ENCODE measurements around the gene SDK1.

DNA sequence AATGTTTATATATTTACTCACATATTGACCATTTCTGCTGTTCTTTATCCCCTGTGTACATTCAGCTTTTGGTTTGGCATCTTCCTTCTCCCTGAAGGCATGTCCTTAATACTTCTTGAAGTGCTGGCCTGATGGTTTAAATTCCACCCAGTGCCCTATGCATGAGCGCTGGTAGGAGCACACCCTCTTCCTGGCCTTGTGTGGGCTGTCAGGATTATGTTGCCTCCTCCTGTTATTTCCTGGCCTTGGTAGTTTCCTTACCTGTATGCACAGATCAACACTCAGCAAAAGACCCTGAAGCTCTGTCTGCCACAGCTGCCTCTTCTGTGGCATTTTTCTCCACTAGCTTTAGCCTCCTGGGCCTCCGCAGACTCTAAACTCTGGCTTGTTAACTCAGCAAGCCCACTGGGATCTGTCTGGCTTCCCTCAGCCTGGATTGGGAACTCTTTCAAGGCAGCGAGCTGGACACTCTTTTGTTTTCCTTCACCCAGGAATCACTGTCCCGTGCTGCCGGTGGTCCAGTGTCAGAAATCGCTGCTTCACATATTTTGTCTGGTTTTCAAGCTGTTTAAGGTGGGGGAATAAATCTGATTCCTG is 595.2 kb downstream of the SDK1 start:
- TF ChIP-seq CTCF (IDR thresholded peaks at IDR 0.05) (no peak), POLR2A (IDR thresholded peaks at IDR 0.05) (no peak)
